Right ventricle myocardium superior (tissue), 1 donor: Measurements from ENCODE around the gene SEC61A2. TPM values are rescaled to one million over a fixed set of nuclear protein-coding genes. Genes with fewer than 3 reads are reported as not detected.

ENCODE experiments used
- microRNA-seq: library from miRNA; unstranded; fragments of <30 nt; microRNA quantifications from one replicate; pipeline ENCODE4 v1.2.0, GENCODE V29; 2020
- total RNA-seq: library from RNA; stranded (reverse); fragmentation: NEBNext Ultra II Directional; extraction: Animal tissue kit (Norgen Biotek cat#: 25700); gene quantifications from one replicate; pipeline ENCODE4 v1.2.1, GENCODE V29; 2021
- donor health status: DM: no; HTN: yes; CAD: no; lungs with severe emphysema.

Gene SEC61A2
- total RNA-seq, 1 donor from 2014 or later, result 9.7 TPM

Small RNAs within 50 kb of the gene (microRNA-seq; reads per million reads assigned to microRNA genes)
- not detected for gene MIR548AK

Other genes starting within 250 kb of the SEC61A2 start
- gene UPF2, start 86.9 kb upstream of the SEC61A2 start, total RNA-seq, result 19.8 TPM
- 22.8 TPM for gene DHTKD1, start 60.7 kb upstream of the SEC61A2 start, total RNA-seq
- gene NUDT5, start 66.2 kb downstream of the SEC61A2 start, total RNA-seq, result 10.0 TPM
- gene CDC123, start 66.5 kb downstream of the SEC61A2 start, total RNA-seq, result 49.5 TPM
- 6.5 TPM for gene CAMK1D, start 219.9 kb downstream of the SEC61A2 start, total RNA-seq